M059J (cell line): Measurements from ENCODE around the gene BOLL. TPM values are rescaled to one million over a fixed set of nuclear protein-coding genes. Genes with fewer than 3 reads are reported as not detected.
"Not testable (repeated sequence)": the region's sequence is repeated elsewhere in the genome, so short reads cannot be mapped to it uniquely, and the experiment has no call there.

ENCODE experiments used
- DNase-seq: peaks from one replicate; pipeline ENCODE4 v3.0.0-alpha.2; 2012; ENCODE audit warnings: low read depth
- total RNA-seq: library from RNA; depleted of rRNA; stranded (reverse); fragments of >200 nt; shearing (Covaris generic); gene quantifications from 2 replicates; pipeline ENCODE4 v1.2.3, GENCODE V29; 2014; rRNA removed

The BOLL gene, protein sequence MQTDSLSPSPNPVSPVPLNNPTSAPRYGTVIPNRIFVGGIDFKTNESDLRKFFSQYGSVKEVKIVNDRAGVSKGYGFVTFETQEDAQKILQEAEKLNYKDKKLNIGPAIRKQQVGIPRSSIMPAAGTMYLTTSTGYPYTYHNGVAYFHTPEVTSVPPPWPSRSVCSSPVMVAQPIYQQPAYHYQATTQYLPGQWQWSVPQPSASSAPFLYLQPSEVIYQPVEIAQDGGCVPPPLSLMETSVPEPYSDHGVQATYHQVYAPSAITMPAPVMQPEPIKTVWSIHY
- total RNA-seq, result not detected in 2 replicates

DNA sequence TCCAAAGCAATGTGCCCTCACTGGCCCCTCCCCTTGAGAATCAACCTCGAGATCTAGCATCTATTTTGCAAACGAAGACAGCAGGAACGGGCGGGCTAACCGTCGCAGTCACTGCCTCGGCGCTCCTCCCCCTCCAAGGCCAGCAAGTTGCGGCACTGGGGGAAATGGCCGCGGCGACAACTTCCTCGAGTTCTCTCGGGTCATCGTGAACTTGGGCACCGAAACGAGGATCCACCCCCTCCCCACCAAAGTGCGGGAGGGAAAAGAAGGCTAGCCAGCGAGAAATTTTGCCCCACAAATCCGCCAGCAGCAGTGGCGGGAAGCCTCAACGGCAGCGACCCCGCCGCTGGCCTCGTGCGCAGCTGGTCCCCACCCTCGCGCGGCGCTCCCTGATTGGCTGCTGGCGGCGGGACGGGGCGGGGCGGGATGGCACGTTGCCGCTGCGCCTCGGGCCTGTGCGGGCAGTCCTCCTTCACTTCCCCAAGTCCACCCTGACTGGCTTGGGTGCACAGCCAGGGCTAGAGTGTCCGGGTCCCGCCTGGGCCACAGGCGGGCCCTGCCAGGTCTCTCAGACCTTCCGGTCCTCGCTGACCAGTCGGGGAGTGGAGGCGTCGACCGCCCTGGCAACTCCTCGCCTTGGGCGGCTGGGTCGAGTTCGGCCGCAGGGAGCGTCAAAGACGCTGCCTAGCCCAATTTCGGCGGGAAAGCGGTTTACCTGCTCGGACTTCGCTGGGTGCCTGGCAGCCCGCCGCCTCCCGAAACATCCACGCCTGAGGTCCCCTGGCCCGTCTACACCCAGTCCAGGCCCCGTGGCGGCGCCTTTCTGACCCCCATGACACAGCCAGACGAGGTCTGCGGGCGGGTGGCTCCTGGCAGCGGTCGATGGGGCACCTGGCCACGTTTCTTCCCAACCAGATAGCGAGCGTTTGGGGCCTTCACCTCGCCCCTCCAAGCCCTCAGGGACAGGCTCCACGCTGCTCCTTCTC, at the start of gene BOLL:
TSS of gene BOLL (minus strand) at position 364 of the 986 bp plus-strand sequence. CDS start 3,469 bp downstream, outside the sequence.
- DNase-seq, result no peak

DNA sequence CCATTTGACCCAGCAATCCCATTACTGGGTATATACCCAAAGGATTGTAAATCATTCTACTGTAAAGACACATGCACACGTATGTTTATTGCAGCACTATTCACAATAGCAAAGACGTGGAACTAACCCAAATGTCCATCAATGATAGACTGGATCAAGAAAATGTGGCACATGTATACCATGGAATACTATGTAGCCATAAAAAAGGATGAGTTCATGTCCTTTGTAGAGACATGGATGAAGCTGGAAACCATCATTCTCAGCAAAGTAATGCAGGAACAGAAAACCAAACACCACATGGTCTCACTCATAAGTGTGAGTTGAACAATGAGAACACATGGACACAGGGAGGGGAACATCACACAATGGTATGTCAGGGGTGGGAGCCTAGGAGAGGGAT, 49.7 kb upstream of the BOLL start:
- DNase-seq, result not testable (repeated sequence)

DNA sequence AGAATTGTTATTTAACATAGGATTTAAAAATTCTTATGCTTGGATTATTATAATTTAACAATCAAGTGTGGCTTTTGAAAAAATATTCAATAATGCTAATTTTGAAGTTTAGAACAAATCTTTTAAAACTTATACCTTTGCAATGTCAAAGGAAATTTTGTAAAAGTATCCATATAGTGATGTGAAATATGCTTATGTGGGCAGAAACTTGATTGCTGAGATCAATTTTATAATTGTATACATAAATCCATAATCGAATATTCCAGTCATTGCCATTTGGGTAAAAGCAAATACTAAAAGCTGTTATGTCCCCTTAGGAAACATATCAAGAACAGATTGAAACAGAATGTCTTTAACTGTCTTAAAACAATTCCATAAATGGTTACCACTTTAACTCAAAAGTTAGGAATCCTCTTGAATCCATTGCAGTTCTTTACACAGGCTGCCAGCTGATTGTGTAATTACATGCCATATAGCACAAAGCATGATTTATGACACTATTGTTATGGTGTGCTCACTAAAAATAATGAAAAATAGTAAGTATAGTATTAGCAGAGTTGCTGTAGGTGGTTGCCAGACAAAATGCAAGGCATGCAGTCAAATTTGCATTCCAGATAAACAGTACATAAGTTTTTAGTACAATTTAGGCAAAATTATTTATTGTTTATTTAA, 43.5 kb upstream of the BOLL start:
- no peak for DNase-seq

DNA sequence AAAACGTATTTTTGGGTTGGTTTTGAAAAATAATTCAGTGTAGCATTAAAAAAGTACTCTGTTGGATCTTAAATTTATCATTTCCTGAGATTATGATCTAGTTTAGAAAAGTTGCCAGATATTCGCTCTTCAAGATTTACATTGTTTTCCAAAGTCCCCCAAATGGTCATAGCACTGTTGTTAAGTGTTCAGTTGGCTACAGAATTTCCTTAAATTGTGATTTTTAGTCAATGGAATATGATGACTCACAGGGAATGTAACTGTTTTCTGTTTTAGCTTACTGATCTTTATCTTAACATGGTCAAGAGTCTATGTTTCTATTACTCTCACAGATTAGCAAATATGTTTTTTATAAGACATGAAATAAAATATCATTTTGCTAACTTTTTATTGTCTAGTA, 42.5 kb upstream of the BOLL start:
- DNase-seq, result no peak

DNA sequence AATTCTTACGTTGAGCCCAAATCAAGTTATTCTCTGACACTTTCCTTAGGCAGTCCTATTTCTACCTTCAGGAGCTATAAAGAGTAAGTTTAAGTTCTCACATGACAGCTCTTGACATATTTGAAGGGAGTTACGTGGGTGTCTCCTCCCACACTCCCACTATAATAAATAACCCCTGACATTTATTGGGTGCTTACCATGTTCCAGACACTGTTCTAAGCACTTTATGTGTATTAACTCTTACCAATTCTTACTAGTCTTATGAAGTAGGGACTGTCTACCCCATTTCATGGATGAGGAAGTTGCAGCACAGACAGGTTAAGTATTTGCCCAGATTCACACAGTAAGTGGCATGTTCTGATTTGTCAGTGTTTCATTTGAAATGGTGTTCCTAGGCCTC, 37.2 kb upstream of the BOLL start:
- no peak for DNase-seq

DNA sequence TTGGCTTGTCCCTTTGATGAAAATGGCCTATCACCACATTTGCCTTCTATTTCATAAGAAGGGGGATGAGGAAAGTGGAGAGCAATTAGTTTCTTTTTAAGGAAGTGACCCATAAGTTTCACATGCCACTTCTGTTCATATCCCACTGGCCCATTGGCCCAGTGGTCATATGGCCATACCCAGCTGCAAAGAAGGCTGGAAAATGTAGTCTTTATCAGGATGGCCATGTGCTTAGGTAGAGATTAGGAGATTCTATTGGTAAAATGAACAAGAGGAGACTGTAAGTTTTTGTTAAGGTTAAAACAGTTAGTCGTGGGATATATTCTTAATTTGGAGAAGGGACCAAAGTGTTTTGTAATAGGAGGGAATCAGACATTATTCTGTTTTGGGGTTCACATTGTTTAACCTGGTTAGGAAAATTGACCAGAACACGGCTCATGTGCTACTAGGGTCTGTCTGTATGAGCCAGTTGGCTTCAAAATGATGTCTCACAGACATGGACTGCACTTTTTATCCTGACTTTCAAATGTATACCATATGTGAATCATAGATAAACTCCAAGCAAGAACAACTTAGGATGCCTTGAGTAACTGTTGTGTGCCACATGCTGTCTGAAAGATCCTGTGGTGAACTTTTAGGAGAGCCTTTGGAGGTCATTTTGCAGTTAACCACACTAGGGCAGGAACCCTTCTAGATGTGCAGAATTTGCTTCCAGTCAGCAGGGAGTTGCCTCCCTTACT, 36.6 kb upstream of the BOLL start:
- no peak for DNase-seq

DNA sequence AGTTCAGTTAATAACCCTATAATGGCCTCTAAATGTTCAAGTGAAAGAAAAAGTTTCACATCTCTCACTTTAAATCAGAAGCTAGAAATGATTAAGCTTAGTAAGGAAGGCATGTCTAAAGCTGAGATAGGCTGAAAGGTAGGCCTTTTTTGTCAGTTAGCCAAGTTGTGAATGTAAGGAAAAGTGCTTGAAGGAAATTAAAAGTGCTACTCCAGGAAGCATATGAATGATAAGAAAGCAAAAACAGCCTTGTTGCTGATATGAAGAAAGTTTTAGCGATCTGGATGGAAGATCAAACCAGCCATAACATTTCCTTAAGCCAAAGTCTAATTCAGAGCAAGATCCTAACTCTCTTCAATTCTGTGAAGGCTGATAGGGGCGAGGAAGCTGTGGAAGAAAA, 29.4 kb upstream of the BOLL start:
- no peak for DNase-seq

DNA sequence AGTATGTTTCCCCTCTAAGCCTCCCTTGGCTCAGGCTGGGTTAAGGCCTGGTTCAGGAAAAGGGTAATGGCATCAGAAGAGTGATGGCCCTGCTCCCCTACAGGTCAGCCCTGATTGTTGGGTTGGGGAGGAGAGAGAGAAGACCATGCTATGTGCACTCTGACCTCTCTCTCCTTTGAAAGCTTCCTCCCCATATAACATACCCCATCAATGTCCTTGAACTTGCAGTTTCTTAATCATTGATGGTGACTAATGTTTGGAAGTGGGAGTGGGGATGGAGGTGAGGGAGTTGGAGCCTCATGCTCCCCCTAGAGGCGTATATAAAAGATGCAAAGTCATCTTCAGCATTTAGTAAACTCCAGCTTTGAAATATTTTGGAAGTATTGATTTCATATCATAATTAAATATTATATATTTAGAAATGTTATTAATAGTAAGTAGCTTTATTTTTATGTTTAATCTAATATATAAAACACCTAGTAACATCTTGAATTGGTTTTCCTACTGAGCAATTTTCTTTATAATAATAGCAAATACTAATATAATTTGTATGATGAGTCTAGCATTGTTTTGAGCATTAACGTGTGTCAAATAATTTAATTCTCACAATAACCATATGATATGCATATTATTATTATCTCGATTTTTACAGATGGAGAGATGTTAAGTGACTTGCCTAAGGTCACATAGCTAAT, 28.1 kb upstream of the BOLL start:
- peak; percentile 46 for DNase-seq

DNA sequence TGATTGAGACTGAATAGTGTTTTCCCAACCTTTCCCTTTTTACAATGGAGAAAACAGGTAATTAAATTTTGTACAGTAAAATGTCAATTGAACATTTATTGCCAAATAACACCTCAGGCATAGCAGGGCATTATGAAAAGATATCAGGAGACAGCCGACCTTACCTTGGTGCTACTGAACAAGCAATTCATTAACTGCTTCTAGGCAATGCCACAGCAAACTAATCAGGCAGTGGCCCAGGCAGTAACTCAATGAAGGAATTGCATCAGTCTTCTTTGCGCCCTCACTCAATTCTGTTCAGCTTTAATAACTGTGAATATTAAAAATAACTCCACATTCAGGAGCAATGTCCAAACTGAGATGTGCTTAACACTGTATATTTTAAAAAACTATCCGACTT, 25.4 kb upstream of the BOLL start:
- DNase-seq, result no peak

DNA sequence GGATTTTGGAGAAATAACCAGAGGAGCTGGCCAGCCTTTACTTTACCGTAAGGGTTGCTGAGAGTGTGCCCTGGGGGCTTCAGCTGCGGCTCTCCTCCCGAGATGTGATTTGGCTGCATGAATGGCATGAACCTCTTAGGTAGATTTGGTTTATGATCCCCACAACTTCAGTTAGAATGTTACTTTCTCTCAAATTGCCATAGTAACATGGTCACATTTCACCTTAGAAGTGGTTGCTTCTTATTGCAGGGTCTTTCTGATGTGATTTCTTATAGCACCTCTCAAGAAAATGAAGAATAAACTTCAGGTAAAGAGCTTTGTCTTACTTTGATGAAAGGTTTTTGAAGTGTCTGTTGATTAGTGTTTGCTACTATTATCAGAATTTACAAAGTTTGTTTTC, 24.9 kb upstream of the BOLL start:
- no peak for DNase-seq

DNA sequence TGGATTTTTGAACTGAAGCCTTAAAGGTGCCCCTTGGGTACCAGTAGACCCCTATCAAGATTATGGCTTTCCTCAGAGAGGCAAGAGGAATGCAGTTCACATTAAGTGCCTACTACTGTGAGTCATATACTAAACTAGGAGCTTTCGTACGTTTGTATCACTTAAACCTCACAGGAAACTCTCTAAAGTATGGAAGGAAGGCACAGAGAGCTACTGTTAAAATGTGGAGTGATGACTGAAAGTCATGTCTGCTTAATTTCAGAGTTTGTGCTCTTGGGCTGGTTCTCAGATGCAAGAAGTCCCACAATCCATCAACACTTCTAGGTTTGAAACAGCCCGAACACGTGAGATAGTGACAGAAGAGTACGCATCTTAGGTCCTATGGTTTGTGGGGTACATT, 23.9 kb upstream of the BOLL start:
- DNase-seq, result no peak

DNA sequence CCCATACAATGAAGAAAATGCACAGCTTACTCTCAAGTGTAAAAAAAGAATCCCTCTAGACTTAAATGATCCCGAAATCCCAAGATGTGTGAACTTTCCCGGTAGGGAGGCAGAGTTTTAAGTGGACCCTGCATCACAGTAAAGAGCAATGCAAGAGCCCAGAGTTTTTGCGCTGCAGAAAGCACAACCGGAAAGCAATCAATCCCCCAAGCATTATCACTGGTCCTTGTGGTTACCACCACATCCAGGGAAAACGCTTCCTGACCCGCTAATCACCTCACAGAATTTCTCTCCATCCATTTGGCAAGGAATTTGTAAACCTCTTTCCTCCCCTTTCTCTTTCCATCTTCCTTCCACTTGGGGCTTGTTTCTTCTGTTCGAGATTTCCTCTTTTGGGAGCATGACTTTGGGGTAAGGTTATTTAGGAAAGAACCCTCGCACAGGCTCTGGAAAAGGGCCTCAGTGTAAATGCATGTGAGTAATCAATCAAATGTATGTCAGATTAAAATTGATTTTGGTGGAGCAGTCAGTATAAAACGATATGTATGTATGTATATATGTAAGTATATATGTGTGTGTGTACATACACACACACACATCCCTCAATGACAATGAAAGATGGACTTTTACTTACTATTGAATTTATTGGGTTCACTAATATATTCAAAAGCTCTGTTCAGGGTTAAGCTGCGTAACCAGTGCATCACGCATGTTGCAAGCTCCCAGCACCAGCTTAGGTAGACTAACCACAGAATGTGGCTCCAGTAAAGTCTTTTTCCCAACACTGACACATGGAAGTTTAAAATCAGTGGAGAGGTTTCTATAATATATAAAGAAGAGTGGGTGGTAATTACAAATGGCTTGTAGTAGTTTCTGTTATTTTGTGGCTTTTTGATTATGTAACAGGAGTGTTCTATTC, 20.9 kb upstream of the BOLL start:
- no peak for DNase-seq

DNA sequence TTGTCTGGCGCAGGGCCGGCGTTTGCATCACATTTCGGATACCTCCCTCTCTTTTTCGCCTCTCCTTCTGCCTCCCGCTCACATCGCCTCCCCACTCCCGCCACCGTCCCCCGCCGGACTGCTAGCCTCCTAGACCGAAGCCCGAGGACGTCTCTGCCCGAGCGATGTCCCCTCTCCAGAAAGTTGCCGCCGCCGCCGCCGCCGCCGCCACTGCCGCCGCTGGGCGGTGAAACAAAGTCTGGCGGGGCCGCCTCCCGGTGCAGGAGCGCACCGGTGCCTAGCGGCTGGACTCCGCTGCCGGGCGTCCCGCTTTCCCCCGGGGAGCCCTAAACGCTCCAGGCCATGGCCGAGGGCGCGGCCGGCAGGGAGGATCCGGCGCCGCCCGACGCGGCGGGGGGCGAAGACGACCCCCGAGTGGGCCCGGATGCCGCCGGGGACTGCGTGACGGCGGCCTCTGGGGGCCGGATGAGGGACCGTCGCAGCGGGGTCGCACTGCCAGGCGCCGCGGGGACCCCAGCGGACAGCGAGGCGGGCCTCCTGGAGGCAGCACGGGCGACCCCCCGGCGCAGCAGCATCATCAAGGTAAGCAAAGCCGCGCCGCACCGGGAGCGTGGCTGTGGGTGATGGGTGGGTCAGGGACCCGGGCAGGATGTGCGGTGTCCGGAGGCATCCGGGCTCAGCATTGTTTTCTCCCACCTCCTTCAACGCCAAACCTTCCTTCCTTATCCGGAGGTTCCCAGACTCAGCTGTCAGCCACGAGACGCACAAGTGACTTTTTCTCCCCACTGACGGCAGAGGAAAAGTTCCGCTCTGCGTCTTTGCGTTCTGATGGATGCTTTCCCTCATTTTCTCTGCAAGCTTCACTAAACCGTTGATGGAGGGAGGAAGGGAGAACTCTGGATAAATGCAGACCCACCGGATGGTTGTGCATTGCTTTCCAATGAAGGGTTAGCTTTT, 19.9 kb upstream of the BOLL start:
- DNase-seq, result peak; percentile 3

DNA sequence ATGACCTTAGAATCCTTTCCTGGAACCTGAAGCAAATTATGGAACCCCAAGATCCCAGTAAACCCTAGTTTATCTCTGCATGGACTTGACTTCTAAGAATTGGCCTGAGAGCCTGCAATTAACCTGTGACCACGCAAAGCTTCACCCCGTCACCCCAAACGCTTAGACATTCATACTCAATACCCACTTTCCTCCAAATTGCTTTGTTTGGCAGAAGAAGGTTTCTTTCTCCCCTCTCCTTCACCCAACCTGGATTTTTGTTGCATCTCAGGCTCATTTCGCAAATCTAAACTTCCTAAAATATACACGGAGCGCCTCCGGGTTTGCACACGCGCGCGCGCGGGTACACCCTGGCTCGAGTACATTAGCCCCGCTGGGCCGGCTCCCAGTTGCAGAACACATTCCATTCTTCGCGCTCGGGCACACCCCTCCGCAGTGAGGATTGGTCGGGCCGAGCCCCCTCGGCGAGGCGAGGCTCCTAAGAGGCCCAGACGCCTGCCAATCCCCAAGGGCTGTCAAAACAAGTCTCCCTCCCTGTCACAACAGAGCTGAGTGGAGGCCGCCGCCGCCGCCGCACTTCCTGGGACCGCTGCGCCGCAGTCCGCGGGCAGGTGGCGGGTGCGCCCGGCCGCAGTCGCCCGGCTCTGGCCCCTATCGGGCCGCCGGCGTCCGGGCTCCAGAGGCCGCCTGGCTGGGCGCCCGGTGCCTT, 19.1 kb upstream of the BOLL start, which contains the start of gene PLCL1:
TSS of gene PLCL1 (plus strand) at position 545 of the 709 bp plus-strand sequence.
- DNase-seq, result peak; percentile 83

DNA sequence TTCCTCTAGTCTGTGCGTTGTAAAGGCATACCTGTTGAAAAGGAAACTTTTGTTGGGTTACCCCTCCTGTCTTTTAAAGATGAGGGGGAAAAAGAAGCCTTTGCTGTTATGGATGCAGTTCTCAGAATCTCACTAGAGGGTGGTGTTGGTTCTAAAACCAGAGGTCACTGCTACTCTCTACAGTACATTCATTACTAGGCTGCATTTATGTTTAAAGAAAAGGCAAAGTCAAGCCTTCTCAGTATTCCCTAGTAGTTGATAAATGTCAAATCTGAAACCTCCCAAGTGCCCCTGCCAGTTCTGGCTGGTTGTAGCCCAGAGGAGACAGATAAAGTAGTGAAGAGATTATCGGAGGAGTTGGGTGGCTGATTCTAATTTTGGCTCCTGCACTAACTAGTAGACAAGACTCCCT, 17.9 kb upstream of the BOLL start:
- DNase-seq, result peak; percentile 46

DNA sequence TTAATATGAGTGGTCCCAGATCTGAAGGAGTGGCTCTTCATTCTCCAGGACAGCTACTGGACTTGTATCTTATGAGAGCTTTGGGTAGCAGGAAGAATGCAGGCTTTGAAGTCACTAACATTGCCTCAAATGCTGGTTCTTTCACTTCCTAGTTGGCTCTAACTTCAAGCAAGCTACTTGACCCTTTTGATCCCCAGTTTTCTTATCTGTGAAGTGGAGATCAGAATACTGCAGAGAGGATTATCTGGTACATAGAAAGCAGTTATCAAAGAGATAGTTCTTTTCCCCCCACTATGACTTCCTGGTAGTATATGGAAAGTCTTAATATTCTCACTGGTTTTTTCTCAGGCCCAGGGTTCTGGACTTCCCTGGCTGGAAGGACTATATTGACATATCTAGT, 15.9 kb upstream of the BOLL start:
- no peak for DNase-seq

DNA sequence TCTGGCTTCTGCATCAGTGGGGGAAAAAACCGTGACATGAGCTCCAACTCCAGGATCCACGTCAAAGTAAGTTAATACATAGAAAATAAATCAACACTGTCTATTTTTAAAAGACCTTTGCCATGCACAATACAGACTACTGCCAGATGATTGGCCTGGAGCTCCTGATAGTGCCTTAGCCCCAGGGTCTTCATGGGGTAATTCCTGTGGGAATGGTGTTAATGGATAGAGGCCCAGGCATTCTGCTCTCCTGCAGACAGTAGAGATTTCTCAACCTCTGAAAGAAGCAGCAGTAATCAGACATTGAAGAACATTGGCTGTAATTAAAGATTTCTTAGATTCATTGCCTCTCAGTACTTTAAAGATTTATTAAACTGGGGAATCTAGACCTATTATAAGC, 15.0 kb upstream of the BOLL start:
- no peak for DNase-seq

DNA sequence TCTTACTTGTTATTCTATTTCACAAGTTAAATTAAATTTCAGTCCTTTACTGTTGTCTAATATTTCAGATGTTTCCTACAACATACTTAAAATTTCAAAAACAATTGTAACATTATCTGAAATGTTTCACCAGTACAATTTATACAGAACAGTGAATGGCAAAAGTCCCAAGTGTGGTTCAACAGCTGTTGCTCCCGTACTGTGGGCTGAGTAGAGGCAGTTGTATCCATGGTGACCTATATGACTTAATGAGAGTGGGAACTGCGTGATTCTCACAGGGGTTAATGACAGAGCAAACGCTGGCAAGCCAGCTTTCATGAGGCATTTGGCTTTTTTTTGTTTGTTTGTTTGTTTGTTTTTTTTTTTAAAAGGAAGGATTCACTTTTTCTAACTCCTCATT, 13.9 kb upstream of the BOLL start:
- DNase-seq, result no peak
